Neural cell (in vitro differentiated cells): ENCODE data around the gene LIMD2. TPM values are rescaled to one million over a fixed set of nuclear protein-coding genes. Genes with fewer than 3 reads are reported as not detected.

Experiments
- H2AFZ ChIP-seq: fragments of 200-600, 300-800 bp; sonication (generic), shearing (Covaris generic); 2 replicates; pipeline ENCODE4 v1.6.0; 2014; ENCODE audit warnings: low read depth, mild to moderate bottlenecking, antibody characterized with exemption, low read length, moderate library complexity
- H3F3A ChIP-seq: fragments of 200-600 bp; shearing (Covaris generic); 2 replicates; pipeline ENCODE4 v1.6.1; 2016; ENCODE audit warnings: mild to moderate bottlenecking, moderate library complexity, mixed read lengths, antibody characterized with exemption, low read length; ENCODE audit not compliant: insufficient read depth, poor library complexity, severe bottlenecking
- H3K27ac ChIP-seq: fragments of 200-600, 300-800 bp; sonication (generic), shearing (Covaris generic); 2 replicates; pipeline ENCODE4 v1.5.1; 2014; ENCODE audit warnings: mild to moderate bottlenecking, low read length, moderate library complexity
- H3K27me3 ChIP-seq: fragments of 300-800, 200-600 bp; sonication (generic), shearing (Covaris generic); 2 replicates; pipeline ENCODE4 v1.6.0; 2014; ENCODE audit warnings: mild to moderate bottlenecking, low read depth, low read length, moderate library complexity; ENCODE audit not compliant: insufficient read depth
- H3K36me3 ChIP-seq: fragments of 300-800, 200-600 bp; sonication (generic), shearing (Covaris generic); 2 replicates; pipeline ENCODE4 v1.5.1; 2014; ENCODE audit warnings: mild to moderate bottlenecking, antibody characterized with exemption, low read length, moderate library complexity; ENCODE audit not compliant: insufficient read depth
- H3K4me2 ChIP-seq: fragments of 300-800, 200-600 bp; sonication (generic), shearing (Covaris generic); 2 replicates; pipeline ENCODE4 v1.6.0; 2014; ENCODE audit warnings: mild to moderate bottlenecking, low read length
- H3K4me3 ChIP-seq: fragments of 300-800, 200-600 bp; sonication (generic), shearing (Covaris generic); 2 replicates; pipeline ENCODE4 v1.5.1; 2014; ENCODE audit warnings: mild to moderate bottlenecking, low read length, moderate library complexity
- H3K79me2 ChIP-seq: fragments of 200-600 bp; shearing (Covaris generic); replicated peaks from 2 replicates; pipeline ENCODE4 v1.6.0; 2014; ENCODE audit warnings: mild to moderate bottlenecking, low read length, moderate library complexity; ENCODE audit not compliant: insufficient read depth
- H3K9ac ChIP-seq: fragments of 300-800, 200-600 bp; sonication (generic), shearing (Covaris generic); 2 replicates; pipeline ENCODE4 v1.6.1; 2016; ENCODE audit warnings: mild to moderate bottlenecking, low read length, mixed read lengths
- H3K9me2 ChIP-seq: fragments of 200-600 bp; shearing (Covaris generic); 2 replicates; pipeline ENCODE4 v1.6.1; 2016; ENCODE audit warnings: mild to moderate bottlenecking, low read length, mixed read lengths; ENCODE audit not compliant: insufficient read depth
- H3K9me3 ChIP-seq: fragments of 200-600, 300-800 bp; sonication (generic), shearing (Covaris generic); 2 replicates; pipeline ENCODE4 v1.6.1; 2016; ENCODE audit warnings: mild to moderate bottlenecking, mixed run types, low read length, moderate library complexity, mixed read lengths
- H4K20me1 ChIP-seq: fragments of 200-600 bp; shearing (Covaris generic); 2 replicates; pipeline ENCODE4 v1.6.1; 2016; ENCODE audit warnings: mild to moderate bottlenecking, mixed run types; ENCODE audit not compliant: insufficient read depth
- EP300 ChIP-seq: fragments of 450-650 bp; conservative IDR thresholded peaks from 2 replicates; pipeline ENCODE4 v1.6.1; 2014; ENCODE audit warnings: antibody characterized with exemption, mild to moderate bottlenecking, moderate library complexity; ENCODE audit not compliant: poor library complexity, severe bottlenecking
- EZH2 ChIP-seq: fragments of 200-600, 300-800 bp; shearing (Covaris generic), sonication (generic); IDR thresholded peaks from 2 replicates; pipeline ENCODE4 v1.6.1; 2014; ENCODE audit warnings: antibody characterized with exemption, low read length, borderline replicate concordance, mild to moderate bottlenecking; ENCODE audit not compliant: insufficient read depth, poor library complexity, severe bottlenecking
- MXI1 ChIP-seq: fragments of 450-650 bp; conservative IDR thresholded peaks from 2 replicates; pipeline ENCODE4 v1.6.1; 2014; ENCODE audit warnings: antibody characterized with exemption, mild to moderate bottlenecking; ENCODE audit not compliant: poor library complexity, severe bottlenecking
- POLR2AphosphoS5 ChIP-seq: IDR thresholded peaks from 2 replicates; pipeline ENCODE4 v1.6.1; 2012
- RAD21 ChIP-seq: fragments of 450-650 bp; conservative IDR thresholded peaks from 2 replicates; pipeline ENCODE4 v1.6.1; 2014; ENCODE audit warnings: antibody characterized with exemption, mild to moderate bottlenecking, moderate library complexity
- SMC3 ChIP-seq: fragments of 450-650 bp; conservative IDR thresholded peaks from 2 replicates; pipeline ENCODE4 v1.6.1; 2014; ENCODE audit warnings: antibody characterized with exemption, mild to moderate bottlenecking, moderate library complexity; ENCODE audit not compliant: poor library complexity
- TAF1 ChIP-seq: IDR thresholded peaks from 2 replicates; pipeline ENCODE4 v1.6.1; 2012; ENCODE audit warnings: low read depth
- polyA plus RNA-seq: library from polyadenylated mRNA; depleted of rRNA; stranded (reverse); fragments of >200 nt; gene quantifications from 2 replicates; pipeline ENCODE4 v1.2.3, GENCODE V29; 2014
- TF ChIP-seq, protein P1 (sequence below): IDR thresholded peaks from 2 replicates; pipeline ENCODE4 v1.6.1; 2012; ENCODE audit warnings: borderline replicate concordance
- TF ChIP-seq, protein P2 (sequence below): fragments of 450-650 bp; IDR thresholded peaks from 2 replicates; pipeline ENCODE4 v1.5.1; 2014; ENCODE audit warnings: antibody characterized with exemption, mild to moderate bottlenecking, moderate library complexity; ENCODE audit not compliant: poor library complexity, severe bottlenecking

The LIMD2 gene
- polyA plus RNA-seq, 1 donor from 2014 or later = 132 TPM

DNA sequence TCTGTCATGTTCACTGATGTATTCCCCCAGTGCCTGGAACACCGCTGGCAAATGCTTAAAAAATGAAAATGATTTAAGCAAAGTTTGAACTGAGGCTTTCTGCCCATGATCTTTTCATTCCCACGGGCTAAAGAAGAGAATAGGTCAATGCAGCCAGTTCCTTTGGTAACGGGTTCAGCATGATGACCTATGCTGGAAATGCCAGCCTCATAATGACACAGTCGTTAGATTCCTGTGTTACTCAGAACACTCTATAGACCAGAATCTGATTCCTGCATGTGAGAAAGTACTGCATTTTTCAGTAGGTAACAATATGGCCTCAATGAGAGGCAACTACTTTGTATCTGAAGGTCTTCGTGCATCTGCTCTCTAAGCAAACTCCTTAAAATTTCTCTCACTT lies 19.1 kb upstream of the LIMD2 start:
- Histone ChIP-seq H3K9me3 (no peaks in the 10 kb centered on the region), H3K79me2 (no peaks in the 10 kb centered on the region), H2AFZ (no peak overlapping the region)

DNA sequence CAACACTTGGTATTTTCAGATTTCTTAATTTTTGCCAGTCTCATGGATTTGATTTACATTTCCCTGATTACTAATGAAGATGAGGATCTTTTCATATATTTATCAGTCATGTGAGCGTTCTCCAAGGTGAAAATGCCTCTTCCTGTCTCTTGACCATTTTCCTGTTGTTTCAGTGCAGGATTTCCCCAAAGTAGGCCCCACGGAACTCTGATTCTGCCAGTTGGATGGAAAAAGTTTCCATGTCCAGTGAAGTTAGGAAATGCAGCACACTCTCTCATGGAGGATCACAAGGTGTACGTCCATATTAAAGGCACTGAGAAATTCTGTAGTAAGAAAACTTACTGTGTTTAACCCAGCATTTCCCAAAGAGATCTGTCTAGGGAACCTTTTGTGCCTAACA lies 16.5 kb upstream of the LIMD2 start:
- Histone ChIP-seq H2AFZ (no peak overlapping the region), H3K9me2 (no peaks in the 10 kb centered on the region), H4K20me1 (no peaks in the 10 kb centered on the region), H3K27ac (no peak overlapping the region), H3K27me3 (no peaks in the 10 kb centered on the region), H3K4me3 (no peak overlapping the region), H3K79me2 (no peaks in the 10 kb centered on the region), H3K9ac (no peak overlapping the region), H3K36me3 (no peaks in the 10 kb centered on the region), H3K4me2 (no peak overlapping the region), H3K9me3 (no peaks in the 10 kb centered on the region), H3F3A (no peaks in the 10 kb centered on the region)
- TF ChIP-seq POLR2AphosphoS5 = no peak
- TF ChIP-seq, protein P1, sequence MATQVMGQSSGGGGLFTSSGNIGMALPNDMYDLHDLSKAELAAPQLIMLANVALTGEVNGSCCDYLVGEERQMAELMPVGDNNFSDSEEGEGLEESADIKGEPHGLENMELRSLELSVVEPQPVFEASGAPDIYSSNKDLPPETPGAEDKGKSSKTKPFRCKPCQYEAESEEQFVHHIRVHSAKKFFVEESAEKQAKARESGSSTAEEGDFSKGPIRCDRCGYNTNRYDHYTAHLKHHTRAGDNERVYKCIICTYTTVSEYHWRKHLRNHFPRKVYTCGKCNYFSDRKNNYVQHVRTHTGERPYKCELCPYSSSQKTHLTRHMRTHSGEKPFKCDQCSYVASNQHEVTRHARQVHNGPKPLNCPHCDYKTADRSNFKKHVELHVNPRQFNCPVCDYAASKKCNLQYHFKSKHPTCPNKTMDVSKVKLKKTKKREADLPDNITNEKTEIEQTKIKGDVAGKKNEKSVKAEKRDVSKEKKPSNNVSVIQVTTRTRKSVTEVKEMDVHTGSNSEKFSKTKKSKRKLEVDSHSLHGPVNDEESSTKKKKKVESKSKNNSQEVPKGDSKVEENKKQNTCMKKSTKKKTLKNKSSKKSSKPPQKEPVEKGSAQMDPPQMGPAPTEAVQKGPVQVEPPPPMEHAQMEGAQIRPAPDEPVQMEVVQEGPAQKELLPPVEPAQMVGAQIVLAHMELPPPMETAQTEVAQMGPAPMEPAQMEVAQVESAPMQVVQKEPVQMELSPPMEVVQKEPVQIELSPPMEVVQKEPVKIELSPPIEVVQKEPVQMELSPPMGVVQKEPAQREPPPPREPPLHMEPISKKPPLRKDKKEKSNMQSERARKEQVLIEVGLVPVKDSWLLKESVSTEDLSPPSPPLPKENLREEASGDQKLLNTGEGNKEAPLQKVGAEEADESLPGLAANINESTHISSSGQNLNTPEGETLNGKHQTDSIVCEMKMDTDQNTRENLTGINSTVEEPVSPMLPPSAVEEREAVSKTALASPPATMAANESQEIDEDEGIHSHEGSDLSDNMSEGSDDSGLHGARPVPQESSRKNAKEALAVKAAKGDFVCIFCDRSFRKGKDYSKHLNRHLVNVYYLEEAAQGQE = no peak
- TF ChIP-seq TAF1 = no peak
- no peak for TF ChIP-seq SMC3
- no peak for TF ChIP-seq EZH2
- no peak for TF ChIP-seq RAD21
- TF ChIP-seq, protein P2, sequence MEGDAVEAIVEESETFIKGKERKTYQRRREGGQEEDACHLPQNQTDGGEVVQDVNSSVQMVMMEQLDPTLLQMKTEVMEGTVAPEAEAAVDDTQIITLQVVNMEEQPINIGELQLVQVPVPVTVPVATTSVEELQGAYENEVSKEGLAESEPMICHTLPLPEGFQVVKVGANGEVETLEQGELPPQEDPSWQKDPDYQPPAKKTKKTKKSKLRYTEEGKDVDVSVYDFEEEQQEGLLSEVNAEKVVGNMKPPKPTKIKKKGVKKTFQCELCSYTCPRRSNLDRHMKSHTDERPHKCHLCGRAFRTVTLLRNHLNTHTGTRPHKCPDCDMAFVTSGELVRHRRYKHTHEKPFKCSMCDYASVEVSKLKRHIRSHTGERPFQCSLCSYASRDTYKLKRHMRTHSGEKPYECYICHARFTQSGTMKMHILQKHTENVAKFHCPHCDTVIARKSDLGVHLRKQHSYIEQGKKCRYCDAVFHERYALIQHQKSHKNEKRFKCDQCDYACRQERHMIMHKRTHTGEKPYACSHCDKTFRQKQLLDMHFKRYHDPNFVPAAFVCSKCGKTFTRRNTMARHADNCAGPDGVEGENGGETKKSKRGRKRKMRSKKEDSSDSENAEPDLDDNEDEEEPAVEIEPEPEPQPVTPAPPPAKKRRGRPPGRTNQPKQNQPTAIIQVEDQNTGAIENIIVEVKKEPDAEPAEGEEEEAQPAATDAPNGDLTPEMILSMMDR = no peak
- no peak for TF ChIP-seq EP300

More for the DNA sequence above, 19.1 kb upstream of the LIMD2 start:
- no peak for TF ChIP-seq RAD21
- TF ChIP-seq, protein P1 = no peak
- TF ChIP-seq EZH2 = no peak
- TF ChIP-seq EP300 = no peak
- no peak for TF ChIP-seq SMC3
- no peak for TF ChIP-seq POLR2AphosphoS5
- TF ChIP-seq MXI1 = no peak
- TF ChIP-seq TAF1 = no peak
- TF ChIP-seq, protein P2 = no peak
- Histone ChIP-seq H3K27ac (no peak overlapping the region), H3K4me3 (no peak overlapping the region), H3F3A (no peaks in the 10 kb centered on the region), H4K20me1 (no peaks in the 10 kb centered on the region), H3K9me2 (no peaks in the 10 kb centered on the region), H3K4me2 (no peak overlapping the region), H3K36me3 (no peaks in the 10 kb centered on the region), H3K9ac (no peak overlapping the region), H3K27me3 (no peaks in the 10 kb centered on the region)
